HG02970 (cell line): Measurements from ENCODE around the gene SIL1.

ENCODE experiments used
- ATAC-seq: cut with Tn5 transposase; IDR thresholded peaks from one replicate; pipeline ENCODE4 v1.9.1; 2021; ENCODE audit warnings: mild to moderate bottlenecking, moderate library complexity, moderate number of reproducible peaks; ENCODE audit not compliant: unreplicated experiment, low FRiP score

SIL1 gene

DNA sequence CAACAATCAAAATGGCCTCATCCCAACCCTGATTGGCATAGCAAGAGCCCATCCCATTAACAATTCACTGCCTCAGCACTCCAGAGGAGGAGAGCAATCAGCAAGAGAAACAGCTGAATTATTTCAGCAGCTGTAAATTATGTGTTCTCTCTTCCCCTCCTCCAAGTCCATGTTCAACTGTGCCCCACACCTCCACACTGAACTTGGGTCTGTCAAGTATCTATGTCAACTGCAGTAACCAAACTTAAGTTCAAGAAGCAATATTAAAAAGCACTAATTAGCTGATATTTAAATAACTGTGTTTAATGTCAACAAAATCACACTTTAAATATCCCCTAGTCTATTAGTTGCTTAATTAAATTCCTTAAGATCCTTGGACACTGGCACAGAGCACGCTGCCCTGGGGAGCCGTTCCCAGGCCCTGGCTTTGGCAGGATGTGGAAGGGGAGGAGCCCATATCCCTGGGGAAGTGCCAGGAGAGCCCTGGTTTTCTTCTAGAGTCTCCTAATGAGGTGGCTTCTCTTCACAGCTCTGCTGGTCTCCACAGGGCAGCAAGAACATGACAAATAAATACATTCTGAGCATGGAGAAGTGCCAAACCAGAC, 50.6 kb downstream of the SIL1 start:
- no peak for ATAC-seq

- ATAC-seq = no peak
Measured at GRCh38 chr5:139146809-139147482, 51.2 kb downstream of the SIL1 start.

- ATAC-seq = no peak
Measured at GRCh38 chr5:139141446-139142204, 56.5 kb downstream of the SIL1 start.

DNA sequence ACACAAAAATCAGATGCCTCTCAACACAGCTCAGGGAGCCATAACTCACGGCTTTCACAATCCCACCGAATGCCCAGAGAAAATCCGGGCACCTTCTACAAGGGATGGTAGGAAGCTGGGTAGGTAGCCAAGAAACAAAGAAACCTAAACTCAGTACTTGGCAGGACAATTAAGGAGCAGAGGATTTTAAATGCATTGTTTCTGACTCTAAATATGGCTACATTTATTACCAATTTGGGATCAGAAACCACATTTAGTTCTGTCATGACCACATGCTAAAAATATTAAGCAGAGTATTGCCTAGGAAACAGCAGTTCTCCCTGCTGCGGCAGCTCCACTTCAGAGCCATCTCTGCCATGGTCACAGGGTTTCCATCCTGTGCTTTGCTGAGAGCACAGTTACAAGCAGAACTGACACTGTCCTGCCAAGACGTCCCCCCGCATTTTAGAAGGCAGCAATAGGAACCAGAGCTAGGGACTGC, 57.5 kb downstream of the SIL1 start:
- ATAC-seq = no peak

- ATAC-seq = no peak
Measured at GRCh38 chr5:139138809-139139208, 59.4 kb downstream of the SIL1 start.

GRCh38 chr5:139138109-139138508, 60.1 kb downstream of the SIL1 start:
- ATAC-seq = no peak

- ATAC-seq = no peak
Measured at GRCh38 chr5:139137697-139138096, 60.5 kb downstream of the SIL1 start.

- ATAC-seq = no peak
Measured at GRCh38 chr5:139134906-139135305, 63.3 kb downstream of the SIL1 start.

GRCh38 chr5:139133282-139133681, 64.9 kb downstream of the SIL1 start:
- ATAC-seq = no peak

DNA sequence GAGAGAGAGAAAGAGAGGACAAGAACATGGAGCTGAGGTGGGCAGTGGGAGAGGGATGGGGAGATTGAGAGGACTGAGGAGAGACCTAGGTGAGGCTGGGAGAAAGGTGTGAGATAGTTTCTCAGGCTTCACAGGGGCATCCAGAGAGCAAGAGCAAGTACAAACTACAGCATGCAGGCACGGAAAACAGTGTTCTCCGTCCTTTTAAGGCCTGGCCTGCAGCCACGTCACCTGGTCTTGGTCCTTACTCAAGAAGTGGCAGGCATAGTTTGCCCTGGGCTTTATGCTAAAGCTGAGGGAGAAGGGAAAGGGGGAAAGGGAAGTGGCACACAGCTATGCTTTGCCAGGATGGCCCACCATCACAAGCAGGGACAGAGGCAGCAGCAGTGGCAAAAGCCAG, 65.7 kb downstream of the SIL1 start:
- no peak for ATAC-seq

DNA sequence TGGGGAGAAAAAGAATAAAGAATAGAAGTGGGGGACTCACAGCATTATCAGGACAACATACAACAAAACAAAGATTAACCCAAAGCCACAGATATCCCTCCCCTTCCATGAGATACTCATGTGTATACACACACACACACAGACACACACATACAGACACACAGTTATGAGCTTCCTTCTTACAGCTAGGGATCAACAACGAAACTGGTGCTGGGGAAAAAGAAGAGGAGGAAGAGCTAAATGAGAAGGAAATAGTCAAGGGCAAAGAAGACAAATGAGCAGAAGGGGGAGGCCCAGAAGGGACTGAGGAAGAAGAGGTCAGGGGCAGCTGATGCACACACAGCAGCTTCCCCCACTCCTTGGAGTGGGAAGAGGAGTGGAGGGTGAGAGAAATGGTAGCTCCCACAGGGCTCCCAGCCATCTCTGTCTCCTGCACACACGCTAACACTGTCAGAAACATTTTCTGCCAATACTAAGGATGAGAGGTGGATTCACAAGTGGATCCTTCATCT, 66.2 kb downstream of the SIL1 start:
- no peak for ATAC-seq

GRCh38 chr5:139131465-139131864, 66.7 kb downstream of the SIL1 start:
- ATAC-seq = no peak

DNA sequence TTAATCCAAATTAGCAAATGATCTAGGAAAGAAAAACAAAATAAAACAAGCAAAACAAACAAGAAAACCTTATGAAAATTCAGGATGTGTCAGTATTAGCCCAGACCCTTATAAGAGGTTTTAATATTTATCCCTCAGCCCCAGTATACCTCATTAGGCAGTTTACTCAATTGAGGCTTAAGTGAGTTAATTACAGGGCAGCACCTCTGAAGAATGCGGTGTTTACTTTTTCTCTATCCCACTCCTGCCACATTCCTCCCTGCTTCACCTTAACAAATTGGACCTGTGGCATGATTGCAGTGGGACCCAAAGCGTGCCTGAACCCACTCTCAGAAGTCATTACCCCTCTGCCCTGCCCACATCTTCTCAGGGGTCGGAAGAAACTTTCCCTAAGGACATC, 67.1 kb downstream of the SIL1 start:
- no peak for ATAC-seq

DNA sequence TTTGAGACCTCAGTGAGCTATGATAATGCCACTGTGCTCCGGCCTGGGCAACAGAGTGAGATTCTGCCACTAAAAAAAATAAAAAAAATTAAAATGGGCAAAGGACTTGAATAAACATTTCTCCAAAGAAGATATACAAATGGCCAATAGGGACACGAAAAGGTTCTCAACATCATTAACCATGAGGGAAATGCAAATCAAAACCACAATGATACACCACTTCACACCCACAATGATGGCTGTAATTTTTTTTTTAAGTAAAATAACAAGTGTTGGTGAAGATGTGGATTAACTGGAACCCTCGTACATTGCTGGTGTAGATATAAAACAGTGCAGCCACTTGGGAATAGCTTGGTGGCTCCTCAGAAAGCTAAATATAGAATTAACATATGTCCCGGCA, 68.0 kb downstream of the SIL1 start:
- no peak for ATAC-seq

DNA sequence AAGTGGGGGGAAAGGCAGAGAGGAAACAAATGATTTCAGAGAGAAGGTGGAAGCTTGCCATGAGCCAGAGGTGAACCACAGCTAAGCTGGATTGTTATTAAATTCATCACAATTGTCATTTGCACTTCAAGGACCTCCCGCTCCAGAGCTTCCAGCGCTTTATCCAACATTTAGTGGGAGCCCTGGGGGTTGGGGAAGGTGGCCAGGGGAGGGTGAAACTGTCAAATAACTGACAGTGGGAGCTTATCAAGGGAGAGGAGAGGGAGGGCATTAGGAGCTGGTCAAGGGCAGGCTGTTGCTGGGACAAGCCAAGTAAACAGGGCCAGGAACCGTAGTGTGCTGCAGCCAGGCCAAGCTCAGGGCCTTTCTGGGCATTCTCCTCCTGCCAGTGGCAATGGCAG, 71.5 kb downstream of the SIL1 start:
- ATAC-seq = no peak

- ATAC-seq = no peak
Measured at GRCh38 chr5:139125991-139126390, 72.2 kb downstream of the SIL1 start.

DNA sequence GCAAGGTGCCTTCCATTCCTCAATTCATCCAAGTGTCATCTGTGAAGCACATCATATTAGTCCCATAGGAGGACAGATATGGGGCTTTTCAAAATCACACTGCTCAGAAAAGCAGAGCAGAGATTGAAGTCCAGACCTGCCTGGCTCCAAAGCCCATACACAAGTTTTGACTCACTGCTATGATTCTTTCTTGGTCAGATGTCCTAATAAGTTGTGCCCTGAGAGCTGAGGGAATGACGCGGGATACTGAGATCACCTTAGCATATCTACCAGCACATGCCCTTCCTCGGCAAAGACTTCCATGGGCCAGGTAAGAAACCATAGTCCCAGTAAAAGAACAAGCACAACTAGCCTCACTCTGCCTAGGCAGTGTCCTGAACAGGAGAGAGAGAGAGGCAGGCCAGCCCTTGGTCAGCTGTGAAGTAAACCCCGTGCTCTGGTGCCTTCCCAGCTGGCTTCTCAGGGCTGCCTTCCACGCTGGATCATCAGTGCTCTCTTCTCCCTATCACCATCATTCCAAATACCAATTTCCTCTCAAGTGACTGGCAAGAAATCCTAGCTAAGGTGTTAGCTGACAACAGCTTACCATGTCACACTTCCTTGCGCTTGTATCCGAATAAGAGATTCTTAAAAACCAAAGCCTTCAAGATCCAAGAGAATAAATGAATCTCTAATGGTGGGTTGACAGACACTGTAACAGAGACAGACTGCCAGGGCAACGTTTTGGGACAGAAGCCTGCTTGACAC, 73.2 kb downstream of the SIL1 start:
- ATAC-seq = no peak

DNA sequence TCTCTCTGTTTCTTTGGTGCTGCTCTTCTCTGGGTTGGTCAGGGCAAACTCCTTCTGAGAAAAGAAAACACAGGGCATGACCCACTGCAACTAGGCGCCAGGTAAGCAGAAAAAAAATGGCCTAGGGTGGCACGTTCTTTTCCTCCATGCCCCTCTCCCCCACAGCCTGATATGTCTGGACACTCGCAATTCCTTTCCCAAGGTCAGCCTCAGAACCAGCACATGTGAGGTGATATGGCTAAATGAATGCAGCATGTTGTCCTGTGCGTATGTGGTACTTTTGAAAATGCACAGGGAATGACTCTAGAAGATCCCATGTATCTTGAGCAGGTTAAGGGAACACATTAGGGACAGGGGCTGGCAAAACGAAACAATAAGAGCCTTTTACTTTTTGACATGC, 77.0 kb downstream of the SIL1 start:
- ATAC-seq = no peak

DNA sequence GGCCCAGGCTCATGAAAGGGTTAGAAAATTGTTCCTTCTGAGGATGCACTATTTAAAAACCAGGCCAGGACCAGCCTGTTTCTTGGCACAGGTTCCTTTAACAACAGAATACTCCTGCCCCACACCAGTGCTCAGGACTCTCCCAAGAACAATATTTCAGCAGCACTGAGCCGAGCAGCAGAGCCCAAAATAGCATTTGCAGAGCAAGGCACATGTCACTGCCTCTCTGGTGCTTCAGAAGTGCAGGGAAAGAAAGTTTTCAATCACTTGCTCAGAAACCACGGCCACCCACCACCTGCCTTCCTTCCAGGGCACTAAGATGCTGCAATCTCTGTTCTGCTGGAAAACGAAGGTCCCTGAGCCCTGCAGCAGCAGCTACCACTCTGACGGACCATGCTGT, 77.6 kb downstream of the SIL1 start:
- ATAC-seq = no peak

- ATAC-seq = no peak
Measured at GRCh38 chr5:139118804-139119203, 79.4 kb downstream of the SIL1 start.
